GM12872 (cell line): Measurements from ENCODE around the gene CLCNKA.

Source experiments
- CTCF ChIP-seq: IDR thresholded peaks from 3 replicates; pipeline ENCODE4 v1.5.1; 2011; ENCODE audit warnings: low read depth, mild to moderate bottlenecking, low read length, moderate library complexity; ENCODE audit not compliant: insufficient read depth

The CLCNKA gene

GRCh38 chr1:16011936-16012589, 9.8 kb upstream of the CLCNKA start:
- no peak for TF ChIP-seq CTCF

GRCh38 chr1:16012590-16013219, 9.1 kb upstream of the CLCNKA start:
- 0 out of 3 replicates have a peak, but pooled peaks have one; percentile 10 for TF ChIP-seq CTCF

GRCh38 chr1:16013220-16013907, 8.5 kb upstream of the CLCNKA start:
- TF ChIP-seq CTCF = no peak

DNA sequence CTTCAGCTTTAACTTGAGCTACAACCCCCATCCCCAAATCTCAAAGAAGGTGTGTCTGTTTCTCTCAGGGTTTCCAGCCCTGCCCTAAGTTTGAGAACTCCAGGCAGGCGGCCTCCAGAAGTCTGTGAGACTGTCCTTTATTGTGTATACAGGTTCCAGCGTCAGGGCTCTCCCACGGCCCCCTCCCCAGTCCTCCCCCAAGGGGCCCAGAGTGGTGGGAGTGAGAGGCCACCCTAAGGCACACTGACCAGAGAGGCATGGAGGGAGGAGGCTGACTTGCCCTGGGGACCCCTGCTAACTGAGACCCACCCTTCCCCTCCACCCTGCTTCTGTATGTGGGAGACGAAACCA, 8.0 kb upstream of the CLCNKA start:
- TF ChIP-seq CTCF = no peak

DNA sequence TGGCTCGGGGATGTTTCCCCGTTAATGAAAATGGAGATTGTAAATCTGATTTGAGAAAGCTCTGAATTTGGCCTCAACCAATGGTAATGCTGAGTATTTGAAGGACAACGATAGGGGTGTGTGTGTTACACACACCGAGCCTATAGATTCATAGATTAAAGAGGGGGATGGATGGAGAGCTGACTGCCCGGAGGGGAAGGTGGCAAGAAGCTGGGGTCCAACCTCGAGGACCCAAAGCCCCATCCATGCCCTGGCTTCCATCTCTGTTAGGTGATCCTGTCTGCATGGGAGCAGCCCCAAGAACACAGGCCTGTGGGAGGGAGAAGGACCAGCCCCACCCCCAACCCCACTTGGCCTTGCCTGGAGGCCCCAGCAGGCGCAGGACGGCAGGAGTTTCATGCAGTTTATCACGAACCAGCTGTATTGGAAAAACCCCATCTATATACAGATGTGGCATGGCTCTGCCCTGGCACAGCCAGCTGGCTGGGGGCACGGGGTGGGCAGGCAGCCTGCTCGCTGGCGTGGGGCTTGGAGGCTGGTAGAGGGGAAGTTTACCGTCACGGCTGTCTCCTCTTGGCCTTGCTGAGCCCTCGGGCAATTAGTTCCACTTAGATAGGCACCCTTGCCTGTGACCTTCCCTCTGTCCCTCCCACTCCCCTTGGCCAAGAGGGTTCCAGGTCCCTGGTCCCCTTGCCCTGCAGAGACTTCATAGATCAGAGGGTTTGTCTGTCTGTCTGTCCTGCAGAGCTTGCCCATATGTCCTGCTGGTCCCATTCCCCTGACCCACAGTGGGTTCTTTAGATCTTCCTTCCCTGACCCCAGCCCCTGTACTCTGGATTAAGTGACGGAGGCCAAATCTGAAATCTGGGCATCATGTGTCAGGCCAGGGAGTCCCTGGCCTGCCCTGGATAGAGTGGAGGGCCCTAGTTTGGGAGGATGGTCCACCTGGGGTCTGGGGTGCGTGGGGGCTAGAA, 7.0 kb upstream of the CLCNKA start:
- TF ChIP-seq CTCF = no peak

- TF ChIP-seq CTCF = no peak
These were observed 6.3 kb upstream of the CLCNKA start for GRCh38 chr1:16015491-16015890.
